Measurements from ENCODE around the gene CUX1.
"Not testable (repeated sequence)": the region's sequence is repeated elsewhere in the genome, so short reads cannot be mapped to it uniquely, and the experiment has no call there.

CUX1 gene

DNA sequence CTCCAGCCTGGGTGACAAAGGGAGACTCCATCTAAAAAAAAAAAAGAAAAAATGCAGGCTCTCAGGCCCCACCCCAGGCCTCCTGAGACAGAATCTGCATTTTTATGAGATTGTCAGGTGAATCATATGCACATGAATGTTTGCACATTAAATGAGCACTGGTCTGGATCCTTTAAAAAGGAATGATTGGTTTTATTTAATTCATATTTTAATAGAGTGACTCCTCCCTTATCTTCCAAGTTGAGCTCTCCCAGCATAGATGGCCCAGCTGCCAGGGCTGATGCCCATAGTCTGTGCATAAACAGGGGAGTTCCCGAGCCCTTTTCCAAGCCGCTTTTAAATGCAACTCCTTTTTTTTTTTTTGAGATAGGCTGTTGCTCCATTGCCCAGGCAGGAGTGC, 28.5 kb downstream of the CUX1 start:
- no peaks in the 10 kb centered on the region for H3K9me3 ChIP-seq (replicated peaks; ENCODE audit: insufficient read depth, low read length)
- H3K4me3 ChIP-seq (ENCODE audit: low read length), result no peak overlapping the region
- H3K36me3 ChIP-seq (replicated peaks; ENCODE audit: insufficient read depth, low read length), result no peaks in the 10 kb centered on the region
- no peak overlapping the region for H3K27ac ChIP-seq (ENCODE audit: low read length)
- H3K9me2 ChIP-seq (replicated peaks; ENCODE audit: insufficient read depth, low read length), result no peaks in the 10 kb centered on the region
- no peaks in the 10 kb centered on the region for H3K4me1 ChIP-seq (ENCODE audit: low read length)
- no peaks in the 10 kb centered on the region for H3F3A ChIP-seq (ENCODE audit: insufficient read depth, low read length)
- H2AFZ ChIP-seq (ENCODE audit: low read length), result no peak overlapping the region
- no peaks in the 10 kb centered on the region for H4K20me1 ChIP-seq (ENCODE audit: insufficient read depth, low read length)
- no peak overlapping the region for H3K4me2 ChIP-seq (ENCODE audit: low read depth, low read length)
- H3K27me3 ChIP-seq (replicated peaks; ENCODE audit: insufficient read depth, low read length), result no peaks in the 10 kb centered on the region
- H3K9ac ChIP-seq (ENCODE audit: low read length), result no peak overlapping the region
- peaks cover 93% of the 10 kb centered on the region for H3K79me2 ChIP-seq (ENCODE audit: low read length)
- no peak for TF ChIP-seq EZH2phosphoT487 (IDR thresholded peaks at IDR 0.05; ENCODE audit: low read length)
- TF ChIP-seq, protein P1, sequence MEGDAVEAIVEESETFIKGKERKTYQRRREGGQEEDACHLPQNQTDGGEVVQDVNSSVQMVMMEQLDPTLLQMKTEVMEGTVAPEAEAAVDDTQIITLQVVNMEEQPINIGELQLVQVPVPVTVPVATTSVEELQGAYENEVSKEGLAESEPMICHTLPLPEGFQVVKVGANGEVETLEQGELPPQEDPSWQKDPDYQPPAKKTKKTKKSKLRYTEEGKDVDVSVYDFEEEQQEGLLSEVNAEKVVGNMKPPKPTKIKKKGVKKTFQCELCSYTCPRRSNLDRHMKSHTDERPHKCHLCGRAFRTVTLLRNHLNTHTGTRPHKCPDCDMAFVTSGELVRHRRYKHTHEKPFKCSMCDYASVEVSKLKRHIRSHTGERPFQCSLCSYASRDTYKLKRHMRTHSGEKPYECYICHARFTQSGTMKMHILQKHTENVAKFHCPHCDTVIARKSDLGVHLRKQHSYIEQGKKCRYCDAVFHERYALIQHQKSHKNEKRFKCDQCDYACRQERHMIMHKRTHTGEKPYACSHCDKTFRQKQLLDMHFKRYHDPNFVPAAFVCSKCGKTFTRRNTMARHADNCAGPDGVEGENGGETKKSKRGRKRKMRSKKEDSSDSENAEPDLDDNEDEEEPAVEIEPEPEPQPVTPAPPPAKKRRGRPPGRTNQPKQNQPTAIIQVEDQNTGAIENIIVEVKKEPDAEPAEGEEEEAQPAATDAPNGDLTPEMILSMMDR (IDR thresholded peaks at IDR 0.05; ENCODE audit: low read length), result no peak
- no peak for TF ChIP-seq EZH2 (optimal IDR thresholded peaks at IDR 0.05; ENCODE audit: low read depth, low read length)
- no peak for DNase-seq

- Histone ChIP-seq H3K9me2 (replicated peaks; ENCODE audit: insufficient read depth, low read length) (no peaks in the 10 kb centered on the region), H3K9ac (ENCODE audit: low read length) (no peak overlapping the region), H4K20me1 (ENCODE audit: insufficient read depth, low read length) (no peaks in the 10 kb centered on the region), H3K4me2 (ENCODE audit: low read depth, low read length) (no peak overlapping the region), H2AFZ (ENCODE audit: low read length) (no peak overlapping the region), H3K36me3 (replicated peaks; ENCODE audit: insufficient read depth, low read length) (no peaks in the 10 kb centered on the region), H3F3A (ENCODE audit: insufficient read depth, low read length) (no peaks in the 10 kb centered on the region), H3K27me3 (replicated peaks; ENCODE audit: insufficient read depth, low read length) (no peaks in the 10 kb centered on the region), H3K27ac (ENCODE audit: low read length) (no peak overlapping the region), H3K9me3 (replicated peaks; ENCODE audit: insufficient read depth, low read length) (no peaks in the 10 kb centered on the region), H3K79me2 (ENCODE audit: low read length) (peaks cover 93% of the 10 kb centered on the region), H3K4me1 (ENCODE audit: low read length) (no peaks in the 10 kb centered on the region), H3K4me3 (ENCODE audit: low read length) (no peak overlapping the region)
- TF ChIP-seq, protein P1 (IDR thresholded peaks at IDR 0.05; ENCODE audit: low read length), result no peak
- TF ChIP-seq EZH2phosphoT487 (IDR thresholded peaks at IDR 0.05; ENCODE audit: low read length) (no peak), EZH2 (optimal IDR thresholded peaks at IDR 0.05; ENCODE audit: low read depth, low read length) (no peak)
- DNase-seq, result no peak
Measured at GRCh38 chr7:101846800-101847538, 29.5 kb downstream of the CUX1 start.

DNA sequence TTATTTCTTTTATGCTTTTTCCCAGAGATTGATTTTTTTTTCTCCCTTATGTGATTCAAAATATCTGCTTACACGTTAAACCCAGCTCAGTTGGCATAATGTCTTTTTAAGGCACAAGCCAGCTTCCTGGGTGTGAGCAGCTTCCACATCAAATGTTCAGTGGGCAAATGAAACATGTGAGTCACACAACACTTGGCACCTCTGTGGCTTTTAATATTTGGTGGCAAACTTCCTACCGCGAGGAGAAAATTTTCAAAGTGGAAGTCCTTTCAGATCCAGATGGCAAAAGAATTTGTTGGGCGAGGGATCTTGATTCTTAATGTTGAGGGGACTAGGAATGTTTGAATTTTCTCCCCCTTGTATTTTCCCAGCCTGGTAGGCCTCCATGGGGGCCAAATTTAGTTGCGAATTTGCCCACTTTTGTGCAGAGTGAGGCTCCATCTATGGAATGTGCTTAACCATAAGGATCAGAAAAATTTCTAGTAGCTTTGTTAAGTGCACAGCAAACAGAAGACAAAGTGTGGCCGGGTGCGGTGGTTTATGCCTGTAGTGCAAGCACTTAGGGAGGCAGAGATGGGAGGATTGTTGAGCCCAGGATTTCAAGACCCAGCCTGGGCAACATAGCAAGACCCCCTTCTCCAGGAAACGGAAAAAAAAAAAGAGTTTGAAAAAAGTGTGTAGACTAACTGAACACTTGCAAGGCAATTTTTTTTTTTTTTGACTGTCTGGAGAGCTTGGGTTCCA, 31.0 kb downstream of the CUX1 start:
- TF ChIP-seq EZH2 (optimal IDR thresholded peaks at IDR 0.05; ENCODE audit: low read depth, low read length) (no peak), EZH2phosphoT487 (IDR thresholded peaks at IDR 0.05; ENCODE audit: low read length) (no peak)
- TF ChIP-seq, protein P1 (IDR thresholded peaks at IDR 0.05; ENCODE audit: low read length), result no peak
- Histone ChIP-seq H3K9me3 (replicated peaks; ENCODE audit: insufficient read depth, low read length) (no peaks in the 10 kb centered on the region), H3K4me2 (ENCODE audit: low read depth, low read length) (no peak overlapping the region), H3K4me3 (ENCODE audit: low read length) (no peak overlapping the region), H3K4me1 (ENCODE audit: low read length) (peaks cover 5% of the 10 kb centered on the region; the same call in 1 of the 2 replicates), H2AFZ (ENCODE audit: low read length) (no peak overlapping the region), H3K36me3 (replicated peaks; ENCODE audit: insufficient read depth, low read length) (no peaks in the 10 kb centered on the region), H3F3A (ENCODE audit: insufficient read depth, low read length) (0 out of 2 replicates have a peak, but pooled peaks cover under 1% of the 10 kb centered on the region), H3K9ac (ENCODE audit: low read length) (no peak overlapping the region), H3K27ac (ENCODE audit: low read length) (no peak overlapping the region), H3K79me2 (ENCODE audit: low read length) (peaks cover 95% of the 10 kb centered on the region), H4K20me1 (ENCODE audit: insufficient read depth, low read length) (no peaks in the 10 kb centered on the region), H3K9me2 (replicated peaks; ENCODE audit: insufficient read depth, low read length) (no peaks in the 10 kb centered on the region), H3K27me3 (replicated peaks; ENCODE audit: insufficient read depth, low read length) (no peaks in the 10 kb centered on the region)
- no peak for DNase-seq

DNA sequence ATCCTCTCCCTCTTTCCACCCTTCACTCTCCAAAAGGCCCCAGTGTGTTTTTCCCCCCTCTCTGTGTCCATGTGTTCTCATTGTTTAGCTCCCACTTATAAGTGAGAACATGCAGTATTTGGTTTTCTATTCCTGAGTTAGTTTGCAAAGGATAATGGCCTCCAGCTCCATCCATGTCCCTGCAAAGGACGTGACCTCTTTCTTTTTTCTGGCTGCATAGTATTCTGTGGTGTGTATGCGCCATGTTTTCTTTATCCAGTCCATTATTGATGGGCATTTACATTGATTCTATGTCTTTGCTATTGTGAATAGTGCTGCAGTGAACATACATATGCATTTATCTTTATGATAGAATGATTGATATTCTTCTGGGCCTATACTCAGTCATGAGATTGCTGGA, 31.9 kb downstream of the CUX1 start:
- H3K9me2 ChIP-seq (replicated peaks; ENCODE audit: insufficient read depth, low read length); H3K4me3 ChIP-seq (ENCODE audit: low read length); H3K9me3 ChIP-seq (replicated peaks; ENCODE audit: insufficient read depth, low read length); H3F3A ChIP-seq (ENCODE audit: insufficient read depth, low read length); H4K20me1 ChIP-seq (ENCODE audit: insufficient read depth, low read length); DNase-seq; H3K27me3 ChIP-seq (replicated peaks; ENCODE audit: insufficient read depth, low read length); H3K27ac ChIP-seq (ENCODE audit: low read length); H2AFZ ChIP-seq (ENCODE audit: low read length); H3K9ac ChIP-seq (ENCODE audit: low read length); H3K36me3 ChIP-seq (replicated peaks; ENCODE audit: insufficient read depth, low read length); H3K4me2 ChIP-seq (ENCODE audit: low read depth, low read length): not testable (repeated sequence)
- Histone ChIP-seq H3K79me2 (ENCODE audit: low read length) (peaks cover 96% of the 10 kb centered on the region), H3K4me1 (ENCODE audit: low read length) (peaks cover 13% of the 10 kb centered on the region; the same call in 1 of the 2 replicates)

DNA sequence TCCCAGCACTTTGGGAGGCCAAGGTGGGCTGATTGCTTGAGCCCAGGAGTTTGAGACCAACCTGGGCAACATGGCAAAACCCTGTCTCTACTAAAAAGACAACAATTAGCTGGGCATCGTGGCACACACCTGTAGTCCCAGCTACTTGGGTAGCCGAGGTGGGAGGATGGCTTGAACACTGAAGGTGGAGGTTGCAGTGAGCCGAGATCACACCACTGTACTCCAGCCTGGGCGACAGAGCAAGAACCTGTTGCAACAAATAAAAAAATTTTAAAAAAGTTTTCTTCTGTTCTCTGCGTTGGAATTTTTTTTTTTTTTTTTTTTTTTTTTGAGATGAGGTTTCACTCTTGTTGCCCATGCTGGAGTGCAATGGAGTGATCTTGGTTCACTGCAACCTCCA, 34.9 kb downstream of the CUX1 start:
- not testable (repeated sequence) for H3K4me2 ChIP-seq (ENCODE audit: low read depth, low read length); H3K4me3 ChIP-seq (ENCODE audit: low read length); H4K20me1 ChIP-seq (ENCODE audit: insufficient read depth, low read length); H3K9me3 ChIP-seq (replicated peaks; ENCODE audit: insufficient read depth, low read length); H3K27ac ChIP-seq (ENCODE audit: low read length); H3K27me3 ChIP-seq (replicated peaks; ENCODE audit: insufficient read depth, low read length); DNase-seq; H3K9me2 ChIP-seq (replicated peaks; ENCODE audit: insufficient read depth, low read length); H2AFZ ChIP-seq (ENCODE audit: low read length); H3K36me3 ChIP-seq (replicated peaks; ENCODE audit: insufficient read depth, low read length); H3K9ac ChIP-seq (ENCODE audit: low read length)
- H3F3A ChIP-seq (ENCODE audit: insufficient read depth, low read length), result peaks cover 29% of the 10 kb centered on the region
- H3K79me2 ChIP-seq (ENCODE audit: low read length), result peaks cover 82% of the 10 kb centered on the region
- peaks cover 24% of the 10 kb centered on the region for H3K4me1 ChIP-seq (ENCODE audit: low read length)

Data from MM.1S (cell line).